Tibial artery (tissue), 4 donors: ENCODE results near the gene KDM2A.
A peak's percentile ranks its signal among the peaks of the same experiment; 100 is the strongest.
"Not testable (repeated sequence)": the region's sequence is repeated elsewhere in the genome, so short reads cannot be mapped to it uniquely, and the experiment has no call there.

Experiments
- DNase-seq, 2 donors: peaks; one replicate each; pipeline ENCODE4 v3.0.0-alpha.2; 2019
- H3K27ac ChIP-seq, 2 donors: fragments of 200-600 bp; sonication (generic) in 1 of 2; 1 replicate in 1 of 2; 2 replicates in 1 of 2; pipeline ENCODE4 v1.5.1; 2018 to 2019; ENCODE audit warnings: mild to moderate bottlenecking in 1 of 2
- H3K27me3 ChIP-seq, 2 donors: fragments of 200-600 bp; sonication (generic) in 1 of 2; one replicate each; pipeline versions ENCODE4 v1.5.1 to v1.6.0; 2016 to 2019
- H3K36me3 ChIP-seq, 3 donors: fragments of 200-600 bp; sonication (generic) in 2 of 3; one replicate each; pipeline ENCODE4 v1.5.1; 2016 to 2019; ENCODE audit warnings: mild to moderate bottlenecking in 2 of 3
- H3K4me1 ChIP-seq, 4 donors: fragments of 200-600 bp; sonication (generic) in 2 of 4; 1 replicate in 3 of 4; 2 replicates in 1 of 4; pipeline ENCODE4 v1.5.1; 2016 to 2019
- H3K4me3 ChIP-seq, 2 donors: fragments of 200-600 bp; sonication (generic) in 1 of 2; 1 replicate in 1 of 2; 2 replicates in 1 of 2; pipeline ENCODE4 v1.5.1; 2018 to 2019; ENCODE audit warnings: mild to moderate bottlenecking in 2 of 2
- H3K9me3 ChIP-seq, 3 donors: fragments of 200-600 bp; sonication (generic) in 1 of 3; one replicate each; pipeline ENCODE4 v1.5.1; 2016 to 2019
- intact Hi-C: fragments of 100-400 bp; cut with DNase I; formaldehyde crosslinking; loops from one replicate; pipeline ENCODE4 v1.15.0; 2023; ENCODE audit warnings: low total_unique reads
- TF ChIP-seq, protein P1 (sequence below), 2 experiments: fragments of 200-600 bp in 1 of 2; fragments of 450-650 bp in 1 of 2; IDR thresholded peaks; one replicate each; pipeline ENCODE4 v1.5.1; 2017 to 2019; ENCODE audit warnings: antibody characterized with exemption in 2 of 2, mild to moderate bottlenecking in 1 of 2, moderate library complexity in 1 of 2

The KDM2A gene

DNA sequence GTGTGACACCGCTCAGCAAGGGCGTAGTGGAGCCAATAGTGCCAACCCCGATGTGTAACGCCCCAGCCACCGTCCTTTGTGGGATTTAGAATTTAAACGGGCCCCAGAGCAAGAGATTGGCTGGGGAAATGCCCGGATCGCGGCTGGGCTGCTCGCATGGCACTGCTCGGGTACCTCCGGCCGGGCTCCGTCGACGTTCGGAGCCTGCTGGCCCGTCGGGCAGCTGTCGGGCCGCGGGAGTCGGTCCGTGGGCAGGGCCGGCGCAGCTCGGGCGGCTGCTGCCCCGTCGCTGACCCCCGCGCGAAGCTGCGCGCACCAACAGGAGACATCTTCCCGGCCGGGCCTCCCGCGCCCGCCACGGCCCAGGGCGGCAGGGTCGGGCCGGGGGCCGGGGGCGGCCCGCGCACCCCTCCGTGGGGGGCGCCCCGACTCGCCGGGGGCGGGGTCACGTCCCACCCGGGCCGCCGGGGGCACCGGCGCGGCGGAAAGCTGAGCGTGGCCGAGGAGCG, 1.3 kb upstream of the KDM2A start:
- Histone ChIP-seq H3K27me3 (no peaks in the 10 kb centered on the region), H3K36me3 (no peaks in the 10 kb centered on the region), H3K4me3 (peak overlapping the region; percentile 90 to 99), H3K4me1 (peaks cover 0 to 21% (median 13%) of the 10 kb centered on the region in 4 donors), H3K9me3 (no peaks in the 10 kb centered on the region), H3K27ac (peak overlapping the region; percentile 89 to 95)
- intact Hi-C loops = no loop called here
- peak; percentile 19 to 58 for DNase-seq
- TF ChIP-seq, protein P1, sequence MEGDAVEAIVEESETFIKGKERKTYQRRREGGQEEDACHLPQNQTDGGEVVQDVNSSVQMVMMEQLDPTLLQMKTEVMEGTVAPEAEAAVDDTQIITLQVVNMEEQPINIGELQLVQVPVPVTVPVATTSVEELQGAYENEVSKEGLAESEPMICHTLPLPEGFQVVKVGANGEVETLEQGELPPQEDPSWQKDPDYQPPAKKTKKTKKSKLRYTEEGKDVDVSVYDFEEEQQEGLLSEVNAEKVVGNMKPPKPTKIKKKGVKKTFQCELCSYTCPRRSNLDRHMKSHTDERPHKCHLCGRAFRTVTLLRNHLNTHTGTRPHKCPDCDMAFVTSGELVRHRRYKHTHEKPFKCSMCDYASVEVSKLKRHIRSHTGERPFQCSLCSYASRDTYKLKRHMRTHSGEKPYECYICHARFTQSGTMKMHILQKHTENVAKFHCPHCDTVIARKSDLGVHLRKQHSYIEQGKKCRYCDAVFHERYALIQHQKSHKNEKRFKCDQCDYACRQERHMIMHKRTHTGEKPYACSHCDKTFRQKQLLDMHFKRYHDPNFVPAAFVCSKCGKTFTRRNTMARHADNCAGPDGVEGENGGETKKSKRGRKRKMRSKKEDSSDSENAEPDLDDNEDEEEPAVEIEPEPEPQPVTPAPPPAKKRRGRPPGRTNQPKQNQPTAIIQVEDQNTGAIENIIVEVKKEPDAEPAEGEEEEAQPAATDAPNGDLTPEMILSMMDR (IDR thresholded peaks at IDR 0.05) = no peak

DNA sequence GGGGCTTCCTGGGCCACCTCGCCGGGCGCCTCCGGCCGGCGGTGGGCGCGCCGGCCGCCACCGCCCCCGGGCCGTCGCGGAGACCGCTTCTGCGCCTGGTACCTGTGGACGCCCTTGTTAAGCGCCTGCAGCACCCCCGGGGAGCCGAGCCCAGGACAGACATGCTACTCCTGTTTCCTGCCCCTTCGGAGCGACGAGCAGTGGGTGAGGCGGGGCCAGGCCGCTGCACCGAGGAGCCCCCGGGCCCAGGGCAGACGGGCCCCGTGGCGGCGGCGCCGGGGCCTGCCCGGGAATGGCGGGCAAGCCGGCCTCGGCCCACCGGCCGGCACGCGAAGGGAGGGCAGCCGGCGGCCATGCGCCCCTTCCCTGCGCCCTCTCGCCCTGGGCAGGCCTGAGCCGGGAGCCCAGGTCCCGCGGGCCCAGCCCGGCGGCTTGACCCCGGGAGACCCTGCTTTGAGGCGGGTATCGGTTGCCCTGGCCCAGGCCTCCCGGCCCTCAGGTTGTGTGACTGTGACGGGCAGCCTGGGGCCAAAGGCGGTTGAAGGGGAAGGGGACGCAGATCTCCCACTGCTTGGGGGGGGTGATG, 789 bp upstream of the KDM2A start:
- TF ChIP-seq, protein P1 (IDR thresholded peaks at IDR 0.05) = no peak
- no peaks in the 10 kb centered on the region for H3K9me3 ChIP-seq
- peak overlapping the region; percentile 89 to 95 for H3K27ac ChIP-seq
- H3K36me3 ChIP-seq = no peaks in the 10 kb centered on the region
- peaks cover 0 to 27% (median 13%) of the 10 kb centered on the region in 4 donors for H3K4me1 ChIP-seq
- DNase-seq = peak; percentile 47 to 75
- H3K27me3 ChIP-seq = no peaks in the 10 kb centered on the region
- H3K4me3 ChIP-seq = peak overlapping the region; percentile 90 to 99
- intact Hi-C loops = no loop called here

DNA sequence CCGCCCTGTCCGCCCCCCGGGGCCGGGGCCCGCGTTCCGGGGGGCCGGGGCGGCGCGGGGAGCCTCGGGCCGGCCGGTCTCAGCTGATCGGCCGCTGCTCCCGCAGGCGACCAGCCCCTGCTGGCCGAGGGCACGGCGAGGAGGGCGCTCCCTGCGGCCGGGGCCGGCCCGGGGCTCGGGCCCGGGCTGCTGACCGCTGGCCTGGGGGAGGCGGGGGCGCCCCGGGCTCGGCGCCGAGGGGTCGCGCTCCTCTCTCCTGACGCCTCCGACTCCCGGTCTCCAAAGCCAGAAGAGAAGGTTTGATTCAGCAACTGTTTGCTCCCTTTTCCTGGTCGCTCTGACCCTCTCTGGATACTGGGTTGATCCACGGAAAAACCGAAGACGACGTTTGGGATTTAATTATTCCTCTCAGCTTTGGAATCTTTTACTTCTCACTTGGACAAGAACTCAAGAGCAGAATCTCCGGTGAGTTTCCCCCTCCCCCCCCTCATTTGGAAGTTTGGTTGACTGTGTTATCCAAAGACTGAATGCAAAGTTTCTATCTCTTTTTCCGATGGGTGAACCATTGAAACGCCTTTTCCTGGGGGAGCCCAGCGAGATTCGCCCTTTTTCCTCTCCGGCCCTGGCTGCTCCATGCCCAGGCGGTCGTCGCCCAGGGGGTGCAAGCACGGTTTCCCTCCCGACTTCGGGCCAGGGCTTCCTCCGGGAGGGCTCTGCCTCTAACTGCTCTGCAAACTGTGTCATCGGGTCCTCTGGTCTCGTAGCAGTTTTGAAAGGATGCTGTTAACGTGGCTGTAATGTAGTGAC, 725 bp downstream of the KDM2A start:
- Histone ChIP-seq H3K4me1 (peaks cover 0 to 39% (median 16%) of the 10 kb centered on the region in 4 donors), H3K4me3 (peak overlapping the region; percentile 90 to 99), H3K36me3 (peaks cover 0 to 6% (median 0%) of the 10 kb centered on the region in 3 donors), H3K9me3 (no peaks in the 10 kb centered on the region), H3K27ac (peak overlapping the region; percentile 95 to 99), H3K27me3 (no peaks in the 10 kb centered on the region)
- intact Hi-C loops = no loop called here
- TF ChIP-seq, protein P1 (IDR thresholded peaks at IDR 0.05) = peak in 1 of 2 experiments; percentile 30
- peak; percentile 30 to 66 for DNase-seq

DNA sequence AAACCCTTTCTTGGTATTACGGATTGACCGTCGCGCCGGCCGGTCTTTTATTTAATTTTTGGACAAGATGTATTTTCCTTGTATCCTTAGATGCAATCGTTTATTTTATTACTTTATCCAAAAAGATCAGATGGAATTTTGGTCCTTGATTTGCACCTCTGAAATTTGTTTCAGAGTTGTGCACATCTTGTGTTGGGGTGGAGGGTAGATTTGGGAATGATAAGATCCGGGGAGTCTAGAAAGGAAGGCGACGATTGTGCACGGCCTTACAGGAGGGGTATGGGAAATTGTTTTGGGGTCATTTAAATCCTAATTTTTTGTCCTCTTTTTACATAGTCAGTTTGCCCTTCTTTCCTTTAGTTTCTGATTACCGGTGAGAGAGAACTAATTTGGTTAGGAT, 1.4 kb downstream of the KDM2A start:
- H3K27me3 ChIP-seq = no peaks in the 10 kb centered on the region
- no peaks in the 10 kb centered on the region for H3K9me3 ChIP-seq
- H3K36me3 ChIP-seq = peaks cover 0 to 6% (median 2%) of the 10 kb centered on the region in 3 donors
- peak overlapping the region; percentile 90 to 99 for H3K4me3 ChIP-seq
- H3K27ac ChIP-seq = peak overlapping the region; percentile 95 to 99
- H3K4me1 ChIP-seq = peaks cover 0 to 41% (median 16%) of the 10 kb centered on the region in 4 donors
- TF ChIP-seq, protein P1 (IDR thresholded peaks at IDR 0.05) = no peak
- intact Hi-C loops = no loop called here
- no peak for DNase-seq

DNA sequence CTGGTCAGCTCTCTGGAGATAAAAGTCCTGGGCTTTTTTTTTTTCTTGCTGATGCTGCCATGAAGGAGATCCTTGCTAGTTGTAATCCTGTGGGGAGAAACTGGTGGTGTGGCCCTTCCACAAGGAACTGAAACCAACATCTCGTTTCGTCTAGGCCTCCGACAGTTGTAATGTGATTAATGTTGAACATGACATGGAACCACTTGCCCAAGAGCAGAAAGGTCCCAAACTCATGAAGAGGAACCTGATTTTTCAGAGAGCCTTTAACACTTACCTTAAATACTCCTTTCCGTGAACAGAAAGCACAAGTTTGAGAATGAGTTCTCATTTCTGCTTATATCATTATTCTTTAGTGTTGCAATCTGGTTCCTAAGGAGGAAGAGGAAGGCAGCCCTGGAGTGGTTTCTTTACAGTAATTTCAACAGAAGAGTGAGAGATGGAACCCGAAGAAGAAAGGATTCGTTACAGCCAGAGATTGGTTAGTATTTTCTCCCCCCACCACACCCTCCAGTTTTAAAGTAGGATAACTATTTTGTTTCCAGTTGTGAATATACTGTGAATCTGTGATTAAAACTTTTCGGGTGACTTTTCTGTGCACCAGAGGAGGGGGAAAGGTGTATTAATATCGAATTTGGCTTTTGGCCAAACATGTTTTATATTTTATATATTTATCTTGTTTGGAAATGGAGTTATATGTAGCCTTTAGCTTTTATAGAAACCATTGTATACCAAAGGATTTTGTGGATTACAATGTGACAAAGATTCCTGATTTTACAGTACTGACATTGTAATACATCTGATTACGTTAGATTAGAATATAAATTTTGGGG, 2.0 kb downstream of the KDM2A start:
- TF ChIP-seq, protein P1 (IDR thresholded peaks at IDR 0.05) = no peak
- H3K4me3 ChIP-seq = peak overlapping the region; percentile 90 to 99
- H3K27ac ChIP-seq = peak overlapping the region; percentile 95 to 99
- H3K4me1 ChIP-seq = peaks cover 0 to 41% (median 16%) of the 10 kb centered on the region in 4 donors
- H3K36me3 ChIP-seq = peaks cover 0 to 8% (median 6%) of the 10 kb centered on the region in 3 donors
- H3K27me3 ChIP-seq = no peaks in the 10 kb centered on the region
- no peaks in the 10 kb centered on the region for H3K9me3 ChIP-seq
- peak; percentile 31 to 51 for DNase-seq
- intact Hi-C loops = no loop called here

DNA sequence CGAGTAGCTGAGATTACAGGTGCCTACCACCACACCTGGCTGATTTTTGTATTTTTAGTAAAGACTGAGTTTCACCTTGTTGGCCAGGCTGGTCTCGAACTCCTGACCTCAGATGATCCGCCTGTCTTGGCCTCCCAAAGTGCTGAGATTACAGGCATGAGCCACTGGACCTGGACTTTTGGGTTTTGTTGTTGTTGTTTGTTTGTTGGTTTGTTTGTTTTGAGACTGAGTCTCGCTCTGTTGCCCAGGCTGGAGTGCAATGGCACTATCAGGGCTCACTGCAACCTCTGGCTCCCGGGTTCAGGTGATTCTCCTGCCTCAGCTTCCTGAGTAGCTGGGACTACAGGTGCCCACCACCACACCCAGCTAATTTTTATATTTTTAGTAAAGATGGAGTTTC, 4.7 kb downstream of the KDM2A start:
- H3K27me3 ChIP-seq, H3K4me3 ChIP-seq, H3K9me3 ChIP-seq, H3K36me3 ChIP-seq, H3K27ac ChIP-seq, intact Hi-C loops: not testable (repeated sequence)
- DNase-seq = peak in 1 of 2 donors; percentile 15
- peaks cover 0 to 56% (median 18%) of the 10 kb centered on the region in 4 donors for H3K4me1 ChIP-seq

DNA sequence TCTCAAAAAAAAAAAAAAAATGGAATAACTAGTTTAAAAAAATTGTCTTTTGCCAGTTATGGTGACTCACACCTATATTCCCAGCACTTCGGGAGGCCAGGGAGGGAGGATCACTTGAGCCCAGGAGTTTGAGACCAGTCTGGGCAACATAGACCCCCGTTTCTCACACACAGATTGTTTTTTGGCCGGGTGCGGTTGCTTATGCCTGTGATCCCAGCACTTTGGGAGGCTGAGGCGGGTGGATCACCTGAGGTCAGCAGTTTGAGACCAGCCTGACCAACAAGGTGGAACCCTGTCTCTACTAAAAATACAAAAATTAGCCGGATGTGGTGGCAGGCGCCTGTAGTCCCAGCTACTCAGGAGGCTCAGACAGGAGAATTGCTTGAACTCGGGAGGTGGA, 7.2 kb downstream of the KDM2A start:
- Histone ChIP-seq H3K4me1 (peaks cover 0 to 59% (median 18%) of the 10 kb centered on the region in 4 donors), H3K36me3 (peaks cover 4 to 22% (median 9%) of the 10 kb centered on the region in 3 donors)
- DNase-seq, H3K27ac ChIP-seq, intact Hi-C loops, H3K27me3 ChIP-seq, H3K9me3 ChIP-seq, H3K4me3 ChIP-seq: not testable (repeated sequence)
